Retinal pigment epithelial cell (primary cell): Measurements from ENCODE around the gene FYN.

Experiments
- DNase-seq: peaks from one replicate; pipeline ENCODE4 v3.0.0-alpha.2; 2010; ENCODE audit warnings: low read depth
- H3K4me3 ChIP-seq: 2 replicates; pipeline ENCODE4 v1.5.1; 2011; ENCODE audit warnings: mild to moderate bottlenecking, low read length, control low read depth, moderate library complexity
- CTCF ChIP-seq: conservative IDR thresholded peaks from 2 replicates; pipeline ENCODE4 v1.5.1; 2011; ENCODE audit warnings: low read depth, low read length, control low read depth, inconsistent platforms

Gene FYN

GRCh38 chr6:111824608-111825337 is 48.5 kb downstream of the FYN start:
- DNase-seq: no peak
- no peak overlapping the region for H3K4me3 ChIP-seq

GRCh38 chr6:111823831-111824607 is 49.2 kb downstream of the FYN start:
- DNase-seq: no peak
- no peak overlapping the region for H3K4me3 ChIP-seq
- TF ChIP-seq CTCF: no peak

More at GRCh38 chr6:111824608-111825337, 48.5 kb downstream of the FYN start:
- TF ChIP-seq CTCF: no peak

GRCh38 chr6:111823012-111823411 is 50.2 kb downstream of the FYN start:
- TF ChIP-seq CTCF: no peak
- DNase-seq: no peak
- H3K4me3 ChIP-seq: no peak overlapping the region

- no peak overlapping the region for H3K4me3 ChIP-seq
- no peak for DNase-seq
- TF ChIP-seq CTCF: no peak
Measured at GRCh38 chr6:111819458-111819857, 53.8 kb downstream of the FYN start.

GRCh38 chr6:111818539-111819226 is 54.6 kb downstream of the FYN start:
- no peak for DNase-seq
- no peak overlapping the region for H3K4me3 ChIP-seq
- TF ChIP-seq CTCF: no peak

- DNase-seq: no peak
- no peak overlapping the region for H3K4me3 ChIP-seq
- TF ChIP-seq CTCF: no peak
Measured at GRCh38 chr6:111817451-111818120, 55.7 kb downstream of the FYN start.
